Measurements from ENCODE around the gene MRGPRE. TPM values are rescaled to one million over a fixed set of nuclear protein-coding genes. Genes with fewer than 3 reads are reported as not detected.
"Not testable (repeated sequence)": the region's sequence is repeated elsewhere in the genome, so short reads cannot be mapped to it uniquely, and the experiment has no call there.

The MRGPRE gene, protein sequence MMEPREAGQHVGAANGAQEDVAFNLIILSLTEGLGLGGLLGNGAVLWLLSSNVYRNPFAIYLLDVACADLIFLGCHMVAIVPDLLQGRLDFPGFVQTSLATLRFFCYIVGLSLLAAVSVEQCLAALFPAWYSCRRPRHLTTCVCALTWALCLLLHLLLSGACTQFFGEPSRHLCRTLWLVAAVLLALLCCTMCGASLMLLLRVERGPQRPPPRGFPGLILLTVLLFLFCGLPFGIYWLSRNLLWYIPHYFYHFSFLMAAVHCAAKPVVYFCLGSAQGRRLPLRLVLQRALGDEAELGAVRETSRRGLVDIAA
- not detected in 2 replicates for total RNA-seq (2014; rRNA removed; shearing (Covaris generic))

GRCh38 chr11:3231851-3232744 is at the start of gene MRGPRE:
Gene MRGPRE (minus strand): TSS chr11:3232417. CDS start chr11:3228799, 3,618 bp downstream.
- DNase-seq (ENCODE audit: low read depth): no peak

GRCh38 chr11:3281146-3281545 is 48.9 kb upstream of the MRGPRE start:
- DNase-seq (ENCODE audit: low read depth): not testable (repeated sequence)

DNA sequence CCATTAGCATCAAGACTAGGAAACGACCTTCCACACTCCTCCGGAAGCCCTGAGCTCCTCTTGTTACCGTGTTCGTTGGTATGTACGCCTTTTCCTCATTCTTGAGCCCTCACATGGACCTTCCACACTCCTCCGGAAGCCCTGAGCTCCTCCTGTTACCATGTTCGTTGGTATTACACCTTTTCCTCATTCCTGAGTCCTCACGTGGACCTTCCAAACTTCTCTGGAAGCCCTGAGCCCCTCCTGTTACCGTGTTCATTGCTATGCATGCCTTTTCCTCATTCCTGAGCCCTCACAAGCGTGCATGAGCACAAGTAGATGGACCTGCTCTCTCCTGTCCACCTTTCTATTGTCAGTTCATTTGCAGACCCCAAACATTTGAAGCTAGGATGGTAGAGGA is 48.4 kb upstream of the MRGPRE start:
- not testable (repeated sequence) for DNase-seq (ENCODE audit: low read depth)

DNA sequence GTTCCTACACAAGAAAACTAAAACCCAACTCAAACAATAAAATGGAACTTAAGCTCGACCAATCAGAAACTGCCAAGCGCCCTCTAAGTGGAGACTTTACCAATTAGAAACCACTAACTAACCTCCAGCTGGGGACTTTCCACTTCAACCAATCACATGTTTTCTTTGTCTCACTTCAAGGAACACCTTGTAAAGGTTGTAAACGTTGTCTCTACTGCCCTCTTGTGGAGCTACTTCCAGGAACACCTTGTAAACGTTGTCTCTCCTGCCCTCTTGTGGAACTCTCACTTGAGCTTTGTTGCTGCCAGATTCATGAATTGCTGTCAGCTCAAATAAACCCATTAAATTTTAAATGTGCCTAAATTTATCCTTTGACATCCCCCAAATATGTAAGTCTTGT is 46.7 kb upstream of the MRGPRE start:
- DNase-seq (ENCODE audit: low read depth): not testable (repeated sequence)

GRCh38 chr11:3273629-3274028 is 41.4 kb upstream of the MRGPRE start:
- DNase-seq (ENCODE audit: low read depth): not testable (repeated sequence)

- DNase-seq (ENCODE audit: low read depth): not testable (repeated sequence)
These were observed 30.3 kb upstream of the MRGPRE start for GRCh38 chr11:3262548-3262947.

DNA sequence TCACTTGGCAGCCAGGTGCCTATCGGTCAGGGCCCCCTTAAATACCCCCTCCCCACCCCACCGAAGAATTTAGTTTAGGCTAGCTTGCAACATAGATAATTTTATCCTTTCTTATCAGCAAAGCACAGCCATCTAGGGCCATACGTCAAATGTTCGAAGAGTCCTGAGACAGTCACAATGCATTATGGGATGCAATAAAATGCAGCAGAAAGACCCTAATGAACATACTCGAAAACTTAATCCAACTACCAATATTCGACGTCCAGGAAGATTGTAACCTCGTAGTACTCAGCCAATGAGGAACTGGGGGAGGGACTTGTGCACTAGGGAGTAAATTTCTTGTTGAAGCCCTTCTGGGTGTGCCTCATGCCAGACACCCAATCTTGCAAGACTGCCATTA is 29.6 kb upstream of the MRGPRE start:
- not testable (repeated sequence) for DNase-seq (ENCODE audit: low read depth)

DNA sequence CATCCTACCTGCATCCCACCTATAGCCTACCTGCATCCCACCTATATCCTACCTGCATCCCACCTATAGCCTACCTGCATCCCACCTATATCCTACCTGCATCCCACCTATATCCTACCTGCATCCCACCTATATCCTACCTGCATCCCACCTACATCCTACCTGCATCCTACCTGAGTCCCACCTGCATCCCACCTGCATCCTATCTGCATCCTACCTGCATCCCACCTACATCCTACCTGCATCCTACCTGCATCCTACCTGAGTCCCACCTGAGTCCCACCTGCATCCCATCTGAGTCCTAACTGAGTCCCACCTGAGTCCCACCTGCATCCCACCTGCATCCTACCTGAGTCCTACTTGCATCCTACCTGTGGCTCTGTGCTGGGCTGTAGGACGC is 25.3 kb upstream of the MRGPRE start:
- not testable (repeated sequence) for DNase-seq (ENCODE audit: low read depth)

DNA sequence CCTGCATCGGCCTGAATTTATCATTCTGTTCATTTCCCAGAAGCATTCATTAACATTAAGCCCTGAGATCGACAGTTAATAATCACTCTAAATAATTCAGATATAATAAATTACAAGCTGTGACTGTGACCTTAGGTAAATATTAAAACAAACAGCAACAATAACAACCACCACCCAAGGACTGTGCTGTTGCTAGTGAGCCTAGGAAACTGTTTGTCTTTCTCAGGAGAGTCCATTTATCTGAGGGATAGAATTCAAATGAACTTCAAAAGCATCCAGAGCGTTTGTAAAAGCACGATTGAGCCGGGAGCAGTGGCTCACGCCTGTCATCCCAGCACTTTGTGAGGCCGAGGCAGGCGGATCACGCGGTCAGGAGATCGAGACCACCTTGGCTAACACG is 23.0 kb upstream of the MRGPRE start:
- not testable (repeated sequence) for DNase-seq (ENCODE audit: low read depth)

GRCh38 chr11:3254773-3255172 is 22.6 kb upstream of the MRGPRE start:
- not testable (repeated sequence) for DNase-seq (ENCODE audit: low read depth)

DNA sequence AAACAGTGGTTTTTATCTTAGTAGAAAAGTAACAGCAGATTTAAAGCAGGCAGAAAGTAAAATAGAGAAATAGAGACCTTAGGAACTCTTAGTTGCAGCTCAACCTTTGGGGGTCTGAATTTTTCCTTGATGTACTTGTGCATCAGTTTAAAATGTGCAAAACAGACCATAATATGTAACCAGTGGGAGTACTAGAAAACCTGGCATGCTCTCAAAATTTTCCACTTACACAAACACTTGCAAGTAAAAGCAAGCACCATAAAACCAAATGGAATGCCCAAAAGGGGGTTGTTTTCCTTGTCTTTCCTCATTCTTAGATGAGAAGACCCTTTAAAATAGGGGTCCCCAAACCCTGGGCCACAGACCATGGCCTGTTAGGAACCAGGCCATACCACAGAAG is 12.9 kb upstream of the MRGPRE start:
- DNase-seq (ENCODE audit: low read depth): no peak

- DNase-seq (ENCODE audit: low read depth): no peak
These were observed 11.7 kb upstream of the MRGPRE start for GRCh38 chr11:3243880-3244279.

GRCh38 chr11:3237119-3237518 is 4.9 kb upstream of the MRGPRE start:
- no peak for DNase-seq (ENCODE audit: low read depth)

GRCh38 chr11:3234846-3235245 is 2.6 kb upstream of the MRGPRE start:
- DNase-seq (ENCODE audit: low read depth): no peak

GRCh38 chr11:3232956-3233355 is 739 bp upstream of the MRGPRE start:
- no peak for DNase-seq (ENCODE audit: low read depth)

- no peak for DNase-seq (ENCODE audit: low read depth)
These were observed 717 bp downstream of the MRGPRE start for GRCh38 chr11:3231550-3231850.

GRCh38 chr11:3230636-3231549 is 1.3 kb downstream of the MRGPRE start:
- no peak for DNase-seq (ENCODE audit: low read depth)

GRCh38 chr11:3229673-3230630 is 2.3 kb downstream of the MRGPRE start:
- no peak for DNase-seq (ENCODE audit: low read depth)

GRCh38 chr11:3228445-3228829 is 3.8 kb downstream of the MRGPRE start:
- no peak for DNase-seq (ENCODE audit: low read depth)

GRCh38 chr11:3227568-3228444 is 4.4 kb downstream of the MRGPRE start:
- DNase-seq (ENCODE audit: low read depth): no peak

All from Daoy (cell line).